ENCODE measurements around the gene SATB2.
A peak's percentile ranks its signal among the peaks of the same experiment; 100 is the strongest.

The SATB2 gene

DNA sequence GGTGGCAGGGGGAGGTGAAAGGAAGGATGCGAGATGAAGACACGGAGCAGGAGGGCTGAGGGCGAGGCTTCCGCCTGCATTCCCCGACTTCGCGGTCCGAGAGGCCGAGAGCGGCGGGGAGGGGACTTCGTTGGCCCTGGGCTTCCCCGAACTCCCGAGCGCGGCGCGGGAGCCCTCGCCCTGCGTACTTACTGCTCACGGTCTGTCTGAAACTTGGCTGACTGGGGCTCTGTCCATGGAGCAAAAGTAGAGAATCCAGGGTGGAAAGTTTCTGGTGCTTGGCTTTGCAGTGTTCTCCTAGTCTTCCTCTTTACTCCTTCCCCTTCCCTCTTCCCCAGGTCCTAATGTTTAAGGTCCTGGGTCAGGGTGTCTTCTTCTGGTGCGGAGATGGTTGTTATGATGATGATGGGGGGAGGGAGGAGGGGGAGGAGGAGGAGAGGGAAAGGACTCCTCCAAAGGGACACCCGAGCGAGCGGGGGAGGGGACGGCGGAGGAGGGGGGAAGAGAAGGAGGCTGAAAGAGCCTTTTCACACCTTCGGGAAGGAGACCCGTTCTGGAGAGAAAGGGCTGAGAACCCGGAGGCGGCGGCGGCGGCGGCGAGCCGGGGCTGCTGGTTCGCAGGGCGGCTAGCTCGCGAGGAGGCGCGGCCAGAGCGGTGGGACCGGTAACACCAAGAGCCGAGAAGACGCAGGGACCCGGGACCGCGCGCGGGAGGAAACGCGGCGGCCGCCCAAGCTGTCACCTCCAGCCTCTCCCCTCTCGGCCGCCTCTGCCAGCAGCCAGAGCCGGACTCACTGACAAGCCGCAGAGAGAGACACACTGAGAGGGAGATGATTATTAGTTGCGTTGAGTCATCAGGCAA is at the start of gene SATB2:
TSS of gene SATB2 (minus strand) at position 793 of the 862 bp plus-strand sequence. CDS start 1,902 bp downstream, outside the sequence.
- no peak for FAIRE-seq

DNA sequence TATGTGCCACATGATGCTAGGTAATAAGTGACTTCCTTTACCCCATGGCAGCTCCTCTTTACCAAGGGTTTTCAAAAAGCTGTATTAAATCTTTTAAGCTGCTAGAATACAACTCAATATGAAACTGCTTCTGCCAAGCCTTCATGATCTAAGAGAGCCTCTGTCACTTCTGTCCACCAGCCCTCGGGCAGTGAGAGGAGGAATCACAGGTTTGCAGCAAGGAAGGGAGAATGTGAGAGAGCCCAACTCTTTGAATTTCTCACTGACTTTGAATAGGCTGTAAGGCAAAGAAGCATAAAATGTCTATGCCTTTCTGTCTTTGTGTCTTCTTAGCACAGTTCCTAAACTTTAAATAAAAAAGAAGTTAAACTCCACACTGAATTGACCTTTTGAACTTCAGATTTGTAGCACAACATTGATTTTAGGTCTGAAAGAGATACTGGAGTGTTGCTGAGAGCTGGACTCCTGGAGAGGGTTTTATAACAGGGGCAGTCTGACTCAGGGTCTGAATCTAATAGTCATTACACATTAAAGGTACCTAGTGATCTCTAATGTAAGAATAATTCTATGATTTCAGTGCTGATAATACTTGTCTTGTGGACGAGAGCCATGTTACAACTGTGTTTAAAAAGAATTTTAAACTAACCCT is 48.1 kb upstream of the SATB2 start:
- FAIRE-seq, result no peak

DNA sequence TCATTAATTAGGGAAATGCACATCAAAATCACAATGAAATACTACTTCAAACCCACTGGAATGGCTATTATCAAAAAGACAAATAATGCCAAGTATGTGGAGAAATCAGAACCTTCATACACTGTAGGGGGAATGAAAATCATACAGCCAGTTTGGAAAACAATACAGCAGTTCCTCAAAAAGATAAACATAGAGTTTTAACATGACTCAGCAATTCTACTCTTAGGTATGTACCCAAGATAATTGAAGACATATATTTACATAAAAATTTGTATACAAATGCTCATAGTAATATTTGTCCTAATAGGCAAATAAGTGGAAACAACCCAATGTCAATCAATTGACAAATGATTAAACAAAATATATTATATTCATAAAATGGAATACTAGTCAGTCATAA is 45.4 kb upstream of the SATB2 start:
- FAIRE-seq, result no peak

- FAIRE-seq, result no peak
These were observed 41.3 kb upstream of the SATB2 start for GRCh38 chr2:199499005-199499404.

DNA sequence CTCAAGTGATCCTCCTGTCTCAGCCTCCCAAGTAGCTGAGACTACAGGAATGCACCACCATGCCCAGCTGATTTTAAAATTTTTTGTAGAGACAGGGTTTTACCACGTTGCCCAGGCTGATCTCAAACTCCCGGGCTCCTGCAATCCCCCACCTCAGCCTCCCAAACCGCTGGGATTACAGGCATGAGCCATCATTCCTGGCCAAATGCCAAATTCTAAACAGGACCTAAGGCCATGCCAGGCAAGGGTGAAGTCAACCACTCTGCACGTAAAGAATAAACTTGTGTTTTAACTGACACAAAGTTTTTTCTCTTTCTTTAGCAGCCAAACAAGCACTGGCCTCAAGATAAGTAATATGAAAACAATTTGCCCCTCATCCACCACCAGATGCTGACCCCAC is 37.4 kb upstream of the SATB2 start:
- FAIRE-seq, result no peak

- FAIRE-seq, result no peak
These were observed 32.3 kb upstream of the SATB2 start for GRCh38 chr2:199490049-199490448.

GRCh38 chr2:199488772-199489400 is 31.1 kb upstream of the SATB2 start:
- FAIRE-seq, result no peak

DNA sequence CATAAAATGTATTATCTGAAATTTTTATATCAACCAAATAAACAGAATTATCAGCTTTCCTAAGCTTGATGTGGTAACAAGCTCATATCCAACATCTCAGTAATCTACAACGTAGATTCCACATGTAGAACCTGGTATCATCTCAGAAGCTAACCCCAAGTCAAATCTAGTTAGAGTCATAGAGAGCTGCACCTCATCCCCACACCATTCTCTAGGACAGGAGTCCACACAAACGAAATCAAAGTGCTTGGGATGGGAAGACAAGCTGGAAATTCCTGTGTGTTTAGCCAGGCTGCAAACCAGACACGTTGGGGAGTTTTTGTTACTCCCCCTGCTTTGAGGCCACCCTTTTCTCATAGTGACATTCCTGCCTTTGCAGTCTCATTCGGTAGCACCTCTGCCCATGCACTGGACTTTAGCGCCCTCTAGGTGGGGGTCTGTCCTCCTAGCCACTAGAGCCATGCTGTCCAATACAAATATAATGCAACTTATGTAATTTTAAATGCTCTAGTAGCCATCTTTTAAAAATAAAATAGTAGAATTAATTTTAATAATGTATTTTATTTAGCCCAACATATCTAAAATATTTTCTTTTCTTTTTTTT is 28.1 kb upstream of the SATB2 start:
- FAIRE-seq, result peak; percentile 79

DNA sequence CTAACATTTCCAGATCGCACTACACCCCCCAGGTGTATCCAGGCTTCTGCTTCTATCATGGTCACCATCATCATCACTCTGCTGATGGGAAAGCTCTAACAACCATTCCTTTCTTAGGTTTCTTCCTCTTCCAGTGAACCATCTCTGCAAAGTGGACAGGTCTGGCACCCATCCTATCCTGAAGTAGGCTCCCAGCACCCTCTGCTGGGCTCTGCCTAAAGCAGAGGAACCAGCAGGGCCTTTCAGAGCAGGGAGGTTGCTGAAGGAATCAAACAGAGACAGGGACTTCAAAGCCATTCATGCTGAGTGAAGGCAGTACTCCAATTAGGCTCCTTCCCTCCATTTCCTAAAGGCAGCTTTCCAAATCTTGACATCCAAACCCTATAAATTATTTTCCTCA is 27.2 kb upstream of the SATB2 start:
- no peak for FAIRE-seq

GRCh38 chr2:199480966-199481365 is 23.2 kb upstream of the SATB2 start:
- FAIRE-seq, result no peak

DNA sequence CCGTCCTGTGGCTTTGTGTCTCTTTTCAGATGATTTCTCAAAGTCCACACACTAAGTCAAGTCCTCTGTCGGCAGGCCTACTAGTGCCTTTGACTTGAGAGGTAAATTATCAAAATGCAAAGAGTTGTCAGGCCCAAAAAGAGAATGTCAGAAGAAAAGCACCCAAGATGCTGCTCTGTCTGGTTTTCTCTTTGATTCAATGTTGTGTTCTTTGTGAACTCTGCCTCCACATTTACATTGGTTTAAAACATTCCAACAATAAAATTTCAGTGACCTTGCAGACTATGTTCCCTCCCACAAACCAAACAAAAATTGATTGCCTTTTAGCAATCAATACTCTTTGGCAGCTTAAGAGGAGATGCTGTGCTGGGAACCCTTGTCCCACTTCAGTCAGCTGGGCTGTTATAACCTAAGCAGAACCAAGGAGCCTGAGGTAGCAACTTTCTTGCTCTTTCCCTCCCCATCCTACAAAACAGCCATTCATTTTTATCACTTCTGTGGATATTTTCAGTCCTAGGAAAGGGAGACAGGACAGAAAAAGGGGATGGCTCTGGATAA is 19.6 kb upstream of the SATB2 start:
- no peak for FAIRE-seq

- no peak for FAIRE-seq
These were observed 13.8 kb upstream of the SATB2 start for GRCh38 chr2:199471443-199472057.

- no peak for FAIRE-seq
These were observed 13.1 kb upstream of the SATB2 start for GRCh38 chr2:199470672-199471442.

DNA sequence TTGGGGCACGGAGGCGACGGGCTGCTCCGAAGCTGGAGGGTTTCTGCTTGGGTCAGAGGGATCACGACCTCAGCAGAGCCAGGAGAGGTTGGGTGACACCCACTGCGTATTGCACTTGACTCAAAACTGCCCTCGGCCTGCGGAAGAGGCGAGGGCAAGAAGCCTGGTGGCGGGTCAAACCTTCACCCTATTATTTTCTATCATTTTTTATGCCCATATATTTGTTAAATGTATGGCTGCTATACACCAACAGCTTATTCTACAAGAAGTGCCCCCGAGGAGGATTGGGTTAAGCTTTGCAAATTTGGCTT is 12.6 kb upstream of the SATB2 start:
- FAIRE-seq, result no peak

DNA sequence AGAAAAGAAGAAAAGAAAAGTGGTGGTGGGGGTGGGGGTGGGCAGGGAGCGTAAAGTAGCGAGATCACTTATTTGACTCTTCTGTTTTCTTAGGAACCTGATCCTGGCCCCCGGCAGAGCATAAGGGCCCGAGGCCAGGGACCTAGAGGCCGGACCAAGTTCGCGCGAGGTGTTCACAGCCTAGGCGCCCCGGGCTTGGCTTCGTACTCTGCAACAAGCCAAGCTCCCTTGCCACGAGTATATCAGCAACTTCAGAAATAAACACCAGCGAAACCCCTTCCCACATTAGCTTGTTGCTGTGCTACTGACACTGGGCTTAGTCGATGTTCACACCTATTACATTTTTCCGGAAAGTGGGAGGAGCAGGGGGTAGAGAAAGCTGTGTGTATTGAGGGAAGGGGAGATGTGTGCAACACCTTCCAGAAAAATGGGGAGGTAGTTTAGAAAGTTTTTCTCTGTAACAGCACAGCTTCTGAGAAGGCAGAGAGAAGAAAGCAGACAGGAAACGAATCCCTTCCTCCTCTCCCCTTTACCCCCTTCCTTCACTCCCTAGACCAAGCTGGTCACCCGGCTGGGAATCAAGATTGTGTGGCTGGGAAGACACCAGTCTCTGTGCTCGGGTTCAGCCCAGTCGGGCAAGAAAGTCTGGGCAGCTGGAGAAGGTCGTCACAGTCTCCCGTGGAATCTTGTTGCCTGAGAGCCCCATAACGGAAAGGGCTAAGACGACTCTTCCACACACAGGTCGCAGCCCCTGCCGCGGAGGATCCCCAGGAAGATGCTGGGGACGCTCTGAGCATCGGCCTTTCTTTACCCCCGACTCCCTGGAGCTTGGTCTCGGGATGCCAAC is 12.0 kb upstream of the SATB2 start:
- FAIRE-seq, result no peak

DNA sequence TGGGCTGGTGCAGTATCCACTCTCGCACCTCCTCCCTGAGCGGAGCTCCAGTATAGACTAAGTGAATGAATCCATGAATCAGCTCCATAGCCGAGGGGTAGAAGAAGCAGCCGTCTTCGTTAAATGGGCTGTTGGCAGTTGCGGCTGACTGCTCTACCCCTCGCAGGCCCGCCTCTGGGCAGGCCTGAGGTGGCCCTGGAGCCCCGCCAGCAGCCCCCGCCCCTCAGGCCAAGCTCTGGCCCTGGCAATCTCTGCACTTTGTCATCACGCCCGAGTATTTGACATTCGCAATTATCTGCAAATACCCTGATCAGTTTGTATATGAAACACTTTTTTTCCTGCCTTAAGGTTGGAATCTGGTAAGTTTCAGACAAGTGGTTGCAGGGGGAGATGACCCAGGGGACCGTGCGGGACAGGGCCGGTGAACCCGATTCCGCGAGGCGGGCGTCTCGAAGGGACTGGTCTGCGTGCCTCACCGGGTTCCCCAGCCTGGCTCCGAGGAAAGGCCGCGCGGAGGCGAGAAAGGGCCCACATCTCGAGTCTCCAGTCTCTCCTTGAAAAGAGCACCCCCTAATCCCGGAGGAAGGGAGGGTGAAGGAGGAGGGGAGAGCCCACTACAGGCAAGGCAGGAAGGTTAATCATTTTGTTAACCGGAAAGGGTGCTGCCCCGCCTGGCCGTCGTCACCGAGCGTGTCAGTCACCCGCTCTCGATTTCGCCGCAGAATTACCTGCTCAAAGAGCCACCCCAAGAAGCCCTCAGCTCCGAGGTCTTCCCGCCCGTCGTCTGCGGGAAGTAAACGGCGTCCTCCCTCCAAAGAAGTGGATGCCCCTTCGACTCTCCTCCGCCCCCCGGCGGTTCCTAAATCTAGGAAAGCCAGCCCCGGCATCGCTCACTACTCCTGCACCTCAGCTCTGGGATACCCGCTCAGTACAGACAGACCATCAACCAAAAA is 11.1 kb upstream of the SATB2 start:
- FAIRE-seq, result no peak

DNA sequence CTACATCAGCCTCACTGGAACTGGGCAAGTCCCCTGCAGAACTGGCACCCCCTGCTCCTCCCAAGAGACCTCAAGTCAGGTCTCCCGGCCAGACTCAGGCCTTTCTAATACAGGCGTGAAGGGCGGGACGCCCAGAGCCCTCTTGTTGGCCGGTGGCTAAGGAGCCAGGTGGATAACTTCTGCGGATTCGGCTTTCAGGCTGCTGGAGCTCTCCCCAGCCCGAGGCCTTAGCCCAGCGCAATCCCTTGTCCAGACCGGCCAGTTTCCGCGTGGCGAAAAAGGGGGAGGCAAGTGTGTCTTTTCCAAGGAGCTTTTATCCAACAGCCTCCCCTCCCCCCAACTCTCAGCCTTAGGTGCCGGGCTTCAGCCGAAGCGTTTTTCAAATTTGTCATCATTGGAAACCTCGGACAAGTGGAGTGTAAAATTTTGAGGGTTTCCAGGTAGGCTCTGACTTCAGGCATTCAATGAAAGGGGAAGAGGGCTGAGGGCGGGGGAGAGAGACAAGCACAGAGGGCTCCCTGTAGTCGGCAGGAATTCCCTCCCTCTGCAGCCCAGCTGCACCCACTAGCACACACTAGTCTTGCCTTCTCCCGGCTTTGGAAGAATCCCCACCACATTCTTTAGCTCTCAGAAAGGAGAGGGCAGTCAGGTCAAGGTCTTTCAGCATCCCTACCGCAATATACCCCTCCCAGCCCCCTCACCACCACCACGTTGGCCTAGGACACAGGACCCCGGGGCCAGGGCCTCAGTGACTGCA is 9.5 kb upstream of the SATB2 start:
- no peak for FAIRE-seq

GRCh38 chr2:199466692-199467065 is 8.9 kb upstream of the SATB2 start:
- FAIRE-seq, result no peak

Measured in A204.1 (cell line).